Ammon's horn (tissue), 1 donor: Measurements from ENCODE around the gene MRPL38.

Experiments
- DNase-seq: peaks from one replicate; pipeline ENCODE4 v3.0.0-alpha.2; 2016; ENCODE audit warnings: low spot score

The MRPL38 gene

DNA sequence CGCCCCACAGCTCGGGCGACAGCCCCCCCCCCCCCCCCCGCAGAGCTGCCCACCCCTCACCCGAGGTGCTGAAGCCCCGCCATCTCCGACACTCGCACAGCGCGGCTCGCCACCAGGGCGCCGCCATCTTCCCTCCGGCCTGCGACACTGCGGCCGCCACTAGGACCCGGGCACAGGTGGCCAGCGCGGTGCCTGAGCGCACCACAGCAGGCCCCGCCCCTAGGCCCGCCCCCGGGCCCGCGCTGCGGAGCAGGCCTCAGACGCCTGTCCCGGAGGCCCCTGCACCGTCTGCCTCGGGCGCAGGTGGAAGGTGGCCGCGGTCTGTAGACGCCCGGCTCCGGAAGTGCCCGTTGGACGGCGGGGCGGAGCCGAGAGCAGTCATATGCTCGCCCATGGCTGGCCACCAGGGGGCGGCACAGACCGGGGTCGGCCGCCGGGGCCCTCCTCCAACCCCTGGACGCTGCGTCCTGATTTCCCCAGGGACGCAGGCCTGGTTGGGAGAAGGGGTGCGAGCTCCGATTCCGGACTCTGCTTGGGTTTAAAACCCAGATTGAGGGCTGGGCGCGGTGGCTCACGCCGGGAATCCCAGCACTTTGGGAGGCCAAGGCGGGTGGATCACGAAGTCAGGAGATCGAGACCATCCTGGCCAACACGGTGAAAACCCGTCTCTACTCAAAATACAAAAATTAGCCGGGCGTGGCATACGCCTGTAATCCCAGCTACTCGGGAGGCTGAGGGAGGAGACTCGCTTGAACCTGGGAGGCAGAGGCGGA lies at the start of gene MRPL38:
Gene MRPL38 (minus strand): TSS at position 136 of the 773 bp plus-strand sequence. CDS start 9 bp downstream, at position 127.
- DNase-seq: peak; percentile 87

DNA sequence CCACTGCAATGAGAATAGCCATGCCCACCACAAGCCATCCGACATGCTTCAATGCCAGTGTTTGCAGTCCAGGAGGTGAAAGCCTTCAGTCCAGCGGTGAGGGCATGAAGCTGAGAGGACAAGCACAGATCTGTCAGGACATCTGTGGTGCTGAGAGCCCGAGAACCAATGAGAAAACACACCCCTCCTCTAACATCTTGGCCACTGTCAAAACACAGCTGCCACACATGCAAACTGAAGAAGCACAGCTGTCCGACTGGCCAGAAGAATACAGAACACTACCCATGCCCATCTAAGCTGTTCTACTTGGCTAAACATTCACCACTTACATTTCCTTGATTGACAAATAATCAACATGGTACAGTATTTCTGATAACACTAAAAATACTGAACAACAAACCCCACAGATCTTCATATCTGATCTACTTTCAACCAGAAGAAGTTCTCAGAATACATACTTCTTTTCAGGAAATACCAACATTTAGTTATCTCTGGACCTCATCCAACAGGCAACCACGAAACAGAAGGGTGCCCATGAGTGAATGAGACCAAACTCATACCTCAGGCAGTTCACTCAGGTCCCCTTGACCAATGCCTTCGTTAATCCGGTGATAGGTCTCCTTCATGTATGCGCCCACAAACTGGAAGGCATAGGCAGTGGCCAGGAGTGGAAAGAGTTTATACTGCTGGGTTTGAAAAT lies 46.3 kb upstream of the MRPL38 start:
- peak; percentile 36 for DNase-seq

DNA sequence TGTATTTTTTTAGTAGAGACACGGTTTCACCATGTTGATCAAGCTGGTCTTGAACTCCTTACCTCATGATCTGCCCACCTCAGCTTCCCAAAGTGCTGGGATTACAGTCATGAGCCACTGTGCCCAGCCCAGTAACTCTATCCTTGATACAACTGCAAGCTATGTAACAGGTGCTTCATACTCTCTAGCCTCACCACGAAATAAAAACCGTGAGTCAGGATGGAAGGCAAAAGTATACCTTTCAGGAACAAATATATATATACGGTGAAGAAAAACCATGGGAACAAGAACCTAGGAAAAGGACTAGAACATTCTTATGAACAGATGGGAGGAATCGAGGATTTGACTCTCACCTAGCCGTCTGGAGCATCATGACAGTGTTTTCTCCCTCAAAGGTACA lies 45.7 kb upstream of the MRPL38 start:
- DNase-seq: no peak

DNA sequence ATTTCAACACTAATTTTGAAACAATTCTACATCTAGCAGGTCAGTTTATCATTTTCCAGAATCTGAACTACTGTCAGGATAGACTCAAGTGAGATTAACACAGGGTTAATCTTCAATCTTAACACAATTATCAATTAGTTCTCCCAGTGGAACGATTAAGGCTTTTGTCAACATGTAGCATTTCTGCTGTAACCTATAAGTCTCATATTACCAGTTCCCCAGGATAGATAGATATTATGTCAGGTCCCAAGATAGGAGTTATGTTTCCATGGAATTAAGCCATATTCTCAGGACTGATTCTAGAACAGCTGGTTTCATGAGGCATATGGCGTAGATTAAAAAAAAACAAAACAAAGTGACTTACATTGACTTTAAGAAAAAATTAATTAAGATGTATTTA lies 40.5 kb upstream of the MRPL38 start:
- DNase-seq: no peak

DNA sequence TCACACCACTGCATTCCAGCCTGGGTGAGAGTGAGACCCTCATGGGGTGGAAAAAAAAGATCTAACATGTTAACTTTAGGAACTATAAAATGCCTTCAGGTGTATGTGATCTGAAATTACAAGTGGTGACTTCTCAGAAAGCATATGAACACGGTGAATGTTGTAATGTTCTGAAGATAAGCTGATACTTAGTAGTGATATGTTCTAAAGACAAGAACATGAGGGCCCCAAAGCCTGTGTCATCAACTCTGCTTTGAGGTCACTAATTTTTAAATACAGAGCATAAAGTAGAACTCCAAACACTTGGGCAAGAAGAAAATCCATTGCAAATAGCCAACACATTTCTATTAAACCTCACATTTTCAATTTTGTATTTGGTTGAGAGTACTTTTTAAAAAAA lies 38.8 kb upstream of the MRPL38 start:
- no peak for DNase-seq

DNA sequence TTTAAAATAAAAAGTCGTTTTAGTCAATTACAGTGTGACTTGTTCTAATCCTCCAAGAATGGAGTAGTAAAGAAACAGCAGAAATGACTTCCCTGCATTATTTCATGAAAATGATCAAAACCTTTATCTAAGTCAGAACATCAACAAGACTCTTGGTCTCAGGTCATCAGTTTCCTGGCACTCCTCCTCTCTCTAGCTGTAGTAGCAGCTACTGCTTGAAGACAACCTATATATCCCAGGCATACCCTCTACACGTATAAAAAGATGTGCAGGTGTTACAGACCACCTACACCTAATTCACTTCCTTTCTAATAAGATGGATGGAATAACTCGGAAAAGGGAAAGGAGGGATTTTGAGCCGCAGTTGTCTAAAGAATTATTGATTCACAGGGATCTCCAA lies 37.8 kb upstream of the MRPL38 start:
- no peak for DNase-seq

DNA sequence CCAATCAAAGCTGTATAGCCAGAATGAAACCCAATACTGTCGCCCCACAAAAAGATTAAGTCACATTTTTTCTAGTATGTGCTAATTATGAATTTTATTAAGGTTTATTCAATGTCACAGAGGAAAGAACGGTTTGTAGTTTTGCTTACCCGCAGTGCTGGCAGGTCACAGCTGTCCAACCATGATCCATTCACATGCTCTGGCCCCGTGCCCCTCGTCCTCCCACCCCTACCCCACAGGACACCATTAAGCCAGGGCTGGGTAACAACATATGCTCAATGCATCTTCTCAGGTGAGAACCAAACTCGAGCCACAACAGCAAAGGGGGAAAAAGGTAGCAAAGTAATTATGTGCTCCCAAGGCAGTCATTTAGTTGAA lies 36.7 kb upstream of the MRPL38 start:
- DNase-seq: no peak

DNA sequence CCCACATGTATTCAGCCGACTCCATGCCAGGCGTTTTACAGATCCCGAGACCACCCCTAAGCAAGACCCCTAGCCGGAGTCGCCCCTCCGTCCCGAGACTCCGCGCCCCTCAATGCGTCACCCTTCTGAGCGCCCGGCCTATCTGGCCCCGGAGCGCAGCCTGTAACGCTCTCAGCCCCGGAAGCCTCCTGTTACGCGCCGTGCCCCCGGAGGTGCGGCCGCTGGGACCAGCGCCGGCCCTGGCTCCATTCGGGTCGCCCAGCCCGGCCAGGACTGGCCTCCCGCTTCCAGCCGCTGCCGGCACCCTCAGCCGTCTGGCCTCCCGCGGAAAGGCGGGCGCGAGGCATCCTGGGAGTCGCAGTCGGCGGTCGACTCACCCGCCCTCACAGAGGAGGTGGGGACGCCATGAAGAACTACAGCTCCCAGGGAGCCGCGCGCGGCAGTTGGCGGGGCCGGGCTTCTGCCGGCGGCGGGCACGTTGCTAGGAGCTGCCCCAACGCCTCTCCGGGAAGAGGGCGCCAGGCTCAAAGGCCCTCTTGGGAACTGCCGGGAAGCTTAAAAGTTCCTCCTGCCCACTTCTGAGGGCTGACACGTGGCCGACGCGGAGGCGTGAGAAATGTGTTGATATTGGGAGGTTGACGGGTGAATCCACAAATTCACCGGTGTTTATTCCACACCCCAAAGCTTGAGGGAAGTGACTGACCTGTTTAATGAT lies 36.2 kb upstream of the MRPL38 start, which contains the start of gene FBF1:
Gene FBF1 (minus strand): TSS at position 316 of the 715 bp plus-strand sequence. CDS start 2,893 bp downstream, outside the sequence.
- DNase-seq: peak; percentile 97

DNA sequence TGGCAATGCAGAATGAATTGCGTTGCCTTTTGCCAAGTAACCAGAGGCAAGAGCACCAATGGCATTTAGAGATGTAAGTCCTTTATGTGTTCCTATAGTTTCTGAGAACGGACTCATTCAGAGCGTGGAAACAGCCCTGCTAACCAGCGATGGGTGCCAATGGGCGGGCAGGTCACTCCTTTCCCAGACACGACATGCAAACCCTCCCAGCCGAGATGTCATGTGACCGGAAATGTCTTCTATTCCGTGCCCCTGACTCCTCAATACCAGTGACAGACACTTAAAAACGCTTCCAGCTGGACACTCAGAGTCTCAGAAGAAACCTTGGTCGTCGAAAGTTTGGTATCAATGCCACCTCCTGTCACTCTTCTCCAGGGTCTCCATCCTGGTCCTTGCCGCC lies 33.0 kb upstream of the MRPL38 start:
- no peak for DNase-seq

DNA sequence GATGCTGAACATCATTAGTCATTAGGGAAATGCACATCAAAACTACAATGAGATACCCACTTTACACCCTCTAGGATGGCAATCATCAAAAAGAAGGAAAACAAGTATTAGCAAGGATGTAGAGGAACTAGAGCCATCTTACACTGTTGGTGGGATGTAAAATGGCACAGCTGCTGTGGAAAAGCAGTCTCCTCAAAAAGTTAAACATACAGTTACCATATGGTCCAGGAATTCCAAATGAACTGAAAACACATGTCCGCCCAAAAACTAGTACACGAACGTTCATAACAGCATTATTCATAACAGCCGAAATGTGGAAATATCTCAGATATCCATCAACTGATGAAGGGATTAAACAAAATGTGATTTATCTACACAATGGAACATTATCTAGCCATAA lies 29.1 kb upstream of the MRPL38 start:
- no peak for DNase-seq

DNA sequence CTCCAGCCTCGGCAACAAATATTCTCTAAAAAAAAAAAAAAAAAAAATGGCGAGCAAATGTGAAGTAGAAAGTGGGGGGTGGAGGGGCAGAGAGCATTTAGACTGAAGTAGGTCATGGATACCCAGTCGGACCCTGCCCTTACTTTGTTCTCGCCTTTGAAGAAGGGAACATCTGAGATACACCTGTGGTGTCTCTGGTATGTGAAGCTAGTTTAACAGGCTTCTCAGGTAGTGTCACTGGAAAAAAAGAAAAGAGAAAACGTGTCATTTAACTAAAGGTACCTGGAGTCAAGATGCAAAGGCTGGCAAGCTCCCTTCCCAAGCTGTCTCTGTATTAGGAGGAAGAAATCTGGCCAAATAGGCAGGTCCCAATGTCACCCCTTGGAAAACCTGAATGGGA lies 28.2 kb upstream of the MRPL38 start:
- no peak for DNase-seq

DNA sequence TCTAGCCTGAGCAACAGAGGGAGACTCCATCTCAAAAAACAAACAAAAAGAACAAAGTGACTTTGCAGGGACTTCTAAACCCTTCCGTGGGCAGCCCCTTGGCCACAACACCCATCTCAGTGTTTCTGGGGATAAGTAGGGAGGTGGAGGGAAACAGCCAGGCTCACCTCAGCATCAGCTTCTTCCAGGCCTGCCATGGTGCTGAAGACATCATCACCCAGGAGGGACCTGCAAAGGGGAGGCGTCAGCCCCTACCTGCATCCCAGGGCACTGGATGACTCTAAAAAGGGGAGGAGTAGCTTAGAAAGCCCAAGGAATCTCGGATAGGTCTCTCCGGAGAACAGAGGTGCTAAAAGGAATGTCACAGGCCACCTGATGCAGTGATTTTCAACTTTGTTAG lies 26.4 kb upstream of the MRPL38 start:
- DNase-seq: no peak

DNA sequence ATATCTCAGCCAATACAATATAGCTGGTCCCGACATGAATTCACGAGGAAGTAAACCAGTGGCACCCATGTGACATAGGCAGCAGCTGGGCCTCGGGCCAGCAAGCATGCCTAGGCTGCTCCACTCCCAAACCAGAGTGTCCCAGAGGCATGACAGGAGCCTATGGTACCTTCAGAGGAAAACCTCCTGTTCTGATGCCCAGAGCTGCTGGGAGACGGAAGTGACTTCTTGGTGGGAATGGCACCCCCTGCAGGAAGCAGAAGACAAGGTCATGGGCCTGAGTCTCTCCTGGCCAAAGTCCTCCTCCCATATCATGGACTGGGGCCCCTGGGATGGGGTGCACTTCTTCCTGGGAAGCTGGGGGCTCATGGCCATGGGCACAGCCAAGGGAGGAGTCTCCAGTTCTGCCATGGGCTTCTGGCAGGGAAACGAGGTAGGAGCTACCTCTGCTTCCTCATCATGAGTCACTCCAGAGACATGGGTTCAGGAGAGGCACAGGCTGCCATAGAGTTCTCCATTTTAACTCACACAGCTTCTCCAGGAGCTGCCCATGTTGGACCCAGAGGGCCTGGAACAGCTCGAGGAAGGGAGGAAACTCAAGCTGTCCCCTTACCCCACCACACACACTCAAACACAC lies 22.7 kb upstream of the MRPL38 start:
- DNase-seq: no peak

DNA sequence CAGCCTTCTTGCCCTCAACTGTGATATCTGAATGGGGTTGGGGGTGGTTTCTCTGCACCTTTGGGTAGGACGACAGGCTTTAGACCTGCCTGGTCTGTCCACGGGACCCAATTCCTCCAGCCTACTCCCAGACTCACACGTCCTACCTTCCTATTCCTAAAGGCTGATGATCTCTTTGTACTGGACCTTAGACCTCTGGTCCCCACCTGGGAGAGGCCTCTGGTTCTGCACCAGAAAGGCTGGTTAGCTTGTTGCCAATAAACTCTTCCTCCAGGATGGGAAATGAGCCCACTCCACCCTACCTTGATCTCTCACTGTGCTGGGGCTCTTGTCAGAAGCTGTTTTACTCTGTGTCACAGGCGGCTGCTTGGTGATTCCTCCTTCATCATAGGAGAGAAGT lies 21.8 kb upstream of the MRPL38 start:
- no peak for DNase-seq

DNA sequence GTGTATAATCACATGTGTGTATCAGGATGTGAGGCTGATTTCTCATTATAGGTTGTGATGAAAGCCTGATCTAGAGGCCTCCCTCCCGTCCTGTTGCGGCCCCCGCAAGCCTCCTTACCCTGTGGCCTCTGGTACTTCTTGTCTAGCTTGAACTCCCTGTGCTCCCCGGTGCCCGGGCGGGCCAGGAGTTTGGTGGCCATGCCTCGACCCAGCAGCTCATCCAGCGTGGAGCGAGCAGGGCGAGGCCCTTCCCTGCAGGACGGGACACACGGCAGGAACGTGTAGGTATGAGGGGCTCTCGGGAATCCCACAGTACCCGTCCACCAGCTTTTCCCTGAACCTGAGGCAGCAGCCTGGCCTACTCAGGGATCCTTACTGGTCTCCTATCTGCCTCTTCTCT lies 21.2 kb upstream of the MRPL38 start:
- no peak for DNase-seq

DNA sequence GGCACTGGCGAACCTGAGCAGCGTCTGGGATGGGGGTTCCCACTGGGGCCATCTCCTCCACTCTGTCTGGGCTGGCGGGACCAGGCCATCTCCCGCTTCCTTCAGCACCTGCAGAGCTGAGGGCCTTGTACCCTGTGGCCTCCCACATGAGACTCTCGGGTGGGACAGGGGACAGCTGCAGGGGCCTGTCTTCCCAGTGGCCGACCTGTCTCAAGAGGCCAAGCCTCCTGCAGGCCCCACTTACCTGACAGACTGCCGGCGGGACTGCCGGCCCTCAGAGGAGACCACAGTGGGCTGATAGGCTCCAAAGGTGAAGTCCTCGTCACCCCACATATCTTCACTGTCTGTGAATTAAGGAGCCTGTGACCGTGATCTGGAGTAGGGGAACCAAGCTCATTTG lies 20.4 kb upstream of the MRPL38 start:
- DNase-seq: no peak

DNA sequence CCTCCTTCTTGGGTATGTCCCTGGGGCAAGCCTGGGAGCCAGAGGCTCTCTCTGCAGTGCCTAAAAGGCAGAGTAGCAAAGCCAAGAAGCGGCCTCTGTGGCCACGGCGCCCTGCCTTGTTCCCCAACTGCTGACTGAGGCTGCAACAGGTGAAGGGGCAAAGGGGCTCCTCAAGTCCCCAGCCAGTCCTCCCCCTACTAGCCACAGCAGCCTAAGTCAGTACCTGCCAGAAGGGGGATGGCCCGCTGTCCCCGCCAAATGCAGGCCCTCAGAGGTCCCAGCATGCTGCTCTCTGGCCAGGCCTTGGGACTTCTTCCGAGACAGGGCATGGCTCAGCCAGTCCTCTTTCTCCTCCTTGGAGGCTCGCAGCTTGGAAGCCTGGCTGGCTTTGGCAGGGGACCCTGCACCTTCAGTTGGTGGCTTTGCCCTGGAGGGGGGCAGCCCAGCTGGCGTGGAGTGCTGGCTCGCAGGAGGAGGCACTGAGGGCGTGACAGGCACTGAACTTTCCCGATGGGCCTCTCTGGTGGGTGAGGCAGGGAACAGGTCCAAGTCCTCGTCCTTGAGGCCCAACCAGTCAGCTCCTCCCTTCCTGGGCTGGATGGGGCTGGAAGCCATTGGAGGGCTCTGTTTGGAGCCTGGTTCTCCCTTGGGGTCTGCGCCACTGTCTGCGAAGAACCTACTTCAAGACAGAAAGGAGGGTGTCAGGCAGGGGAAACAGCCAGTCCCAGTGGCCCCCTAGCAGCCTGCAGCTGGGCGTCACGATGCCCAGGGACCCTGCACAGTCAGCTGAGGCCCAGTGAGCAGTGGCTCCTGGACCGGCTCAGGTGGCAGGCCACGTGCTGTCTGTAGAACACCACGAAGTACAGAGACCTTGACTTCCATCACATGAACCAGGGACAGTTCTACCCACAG lies 18.5 kb upstream of the MRPL38 start:
- no peak for DNase-seq

DNA sequence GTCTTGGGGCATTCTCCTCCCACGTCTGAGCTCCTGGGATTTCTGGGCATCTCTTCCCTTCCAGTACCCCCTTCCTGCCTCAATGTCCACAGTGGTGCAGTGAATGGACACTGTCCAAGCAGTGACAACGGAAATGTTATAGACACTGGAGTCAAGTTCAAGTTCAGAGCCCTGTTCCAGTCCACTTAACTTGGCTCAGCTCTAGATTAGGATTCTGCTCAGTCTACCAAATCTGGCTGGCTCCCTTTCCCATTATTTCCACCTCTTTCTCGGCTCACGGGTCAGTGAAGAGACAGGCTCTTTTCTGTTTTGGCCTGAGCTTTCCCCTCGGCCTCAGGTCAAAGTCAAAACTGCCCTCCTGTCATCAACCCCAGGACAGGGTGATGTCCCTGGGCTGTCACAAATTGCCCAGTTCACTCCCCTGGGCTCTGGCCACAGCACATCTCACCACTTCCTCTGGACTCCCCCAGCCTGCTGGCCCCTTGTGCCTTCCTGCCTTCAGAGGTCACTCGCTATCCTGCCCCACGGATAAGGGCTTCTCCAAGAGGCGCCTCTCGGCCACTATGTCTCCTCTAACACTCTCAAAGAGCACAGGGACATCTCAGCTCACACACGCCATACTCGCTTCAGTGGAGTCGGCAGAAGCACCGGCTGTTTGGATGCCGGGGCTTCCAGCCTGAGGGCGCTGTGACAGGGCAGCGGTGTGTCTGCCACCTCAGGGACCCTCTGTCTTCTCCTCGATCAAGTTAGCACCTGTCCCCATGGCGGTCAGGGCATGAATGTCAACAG lies 17.7 kb upstream of the MRPL38 start:
- DNase-seq: no peak

DNA sequence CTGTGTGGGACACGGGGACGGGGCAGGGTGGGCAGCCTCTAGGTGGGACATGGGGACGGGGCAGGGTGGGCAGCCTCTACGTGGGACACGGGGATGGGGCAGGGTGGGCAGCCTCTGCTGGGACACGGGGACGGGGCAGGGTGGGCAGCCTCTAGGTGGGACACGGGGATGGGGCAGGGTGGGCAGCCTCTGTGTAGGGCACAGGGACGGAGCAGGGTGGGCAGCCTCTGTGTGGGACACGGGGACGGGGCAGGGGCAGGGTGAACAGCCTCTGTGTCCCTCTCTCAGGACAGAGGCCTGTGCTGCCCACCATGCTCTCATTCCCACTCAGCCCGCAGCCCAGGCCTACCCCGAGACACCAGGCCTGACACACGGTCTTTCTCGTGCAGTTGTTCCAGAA lies 16.9 kb upstream of the MRPL38 start:
- no peak for DNase-seq

DNA sequence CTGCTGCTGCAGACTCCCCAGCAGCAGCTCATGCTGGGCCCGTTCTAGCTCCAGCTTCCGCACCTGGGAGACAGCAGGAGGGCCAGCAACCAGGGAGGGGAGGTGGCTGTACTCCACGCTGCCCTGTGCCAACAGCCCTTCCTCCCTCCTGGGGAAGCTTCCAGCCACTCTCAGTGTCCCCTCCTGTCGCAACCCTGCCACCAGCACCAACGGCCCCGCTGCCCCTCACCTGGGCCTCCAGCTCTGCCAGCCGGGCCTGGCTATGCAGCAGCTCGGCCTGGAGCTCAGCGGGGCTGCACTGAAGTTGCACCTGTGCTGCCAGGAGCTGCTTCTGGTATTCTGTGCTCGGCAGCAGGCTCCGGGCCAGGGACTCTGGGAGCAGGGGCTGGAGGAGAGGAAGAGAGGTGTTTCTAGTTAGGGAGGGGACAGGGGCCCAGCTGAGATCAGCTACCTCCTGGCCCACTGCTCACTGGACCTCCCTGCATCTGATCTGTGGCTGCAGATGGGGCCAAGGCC lies 15.4 kb upstream of the MRPL38 start:
- no peak for DNase-seq
